H9 (cell line): ENCODE results near the gene RABGAP1L. TPM values are rescaled to one million over a fixed set of nuclear protein-coding genes. Genes with fewer than 3 reads are reported as not detected.

ENCODE experiments used
- DNase-seq: peaks from one replicate; pipeline ENCODE4 v3.0.0-alpha.2; 2017
- H2AFZ ChIP-seq: one replicate; pipeline ENCODE4 v1.6.1; 2013; ENCODE audit warnings: mild to moderate bottlenecking, low read length, control low read depth, moderate library complexity
- H2AK5ac ChIP-seq: 2 replicates; pipeline ENCODE4 v1.6.1; 2013; ENCODE audit warnings: low read length, control low read depth, mixed read lengths; ENCODE audit not compliant: insufficient read length
- H2BK120ac ChIP-seq: one replicate; pipeline ENCODE4 v1.6.1; 2013; ENCODE audit warnings: low read depth, mild to moderate bottlenecking, low read length, control low read depth, inconsistent platforms; ENCODE audit not compliant: poor library complexity, severe bottlenecking
- H2BK12ac ChIP-seq: 2 replicates; pipeline ENCODE4 v1.6.1; 2013; ENCODE audit warnings: low read length, control low read depth, mixed read lengths, low read depth; ENCODE audit not compliant: insufficient read length
- H2BK15ac ChIP-seq: 2 replicates; pipeline ENCODE4 v1.6.1; 2013; ENCODE audit warnings: low read depth, low read length, control low read depth
- H2BK20ac ChIP-seq: one replicate; pipeline ENCODE4 v1.6.1; 2013; ENCODE audit warnings: low read depth, mild to moderate bottlenecking, low read length, control low read depth, inconsistent platforms; ENCODE audit not compliant: poor library complexity, severe bottlenecking
- H2BK5ac ChIP-seq: 2 replicates; pipeline ENCODE4 v1.6.1; 2013; ENCODE audit warnings: low read length, control low read depth, mixed read lengths; ENCODE audit not compliant: insufficient read length
- H3K14ac ChIP-seq: 2 replicates; pipeline ENCODE4 v1.6.1; 2013; ENCODE audit warnings: low read length, control low read depth; ENCODE audit not compliant: insufficient read depth
- H3K18ac ChIP-seq: 2 replicates; pipeline ENCODE4 v1.6.1; 2013; ENCODE audit warnings: low read depth, mild to moderate bottlenecking, mixed read lengths, low read length, control low read depth; ENCODE audit not compliant: insufficient read length
- H3K23ac ChIP-seq: 2 replicates; pipeline ENCODE4 v1.6.1; 2013; ENCODE audit warnings: low read length, control low read depth, mixed read lengths, low read depth; ENCODE audit not compliant: insufficient read length
- H3K23me2 ChIP-seq: 2 replicates; pipeline ENCODE4 v1.6.1; 2013; ENCODE audit warnings: low read depth, mild to moderate bottlenecking, mixed read lengths, low read length, control low read depth; ENCODE audit not compliant: insufficient read length, poor library complexity, severe bottlenecking
- H3K27ac ChIP-seq: 2 replicates; pipeline ENCODE4 v1.5.1; 2013; ENCODE audit warnings: low read length, control low read depth, mixed read lengths, low read depth; ENCODE audit not compliant: insufficient read length
- H3K27me3 ChIP-seq: 2 replicates; pipeline ENCODE4 v1.6.1; 2013; ENCODE audit warnings: low read length, control low read depth, inconsistent platforms; ENCODE audit not compliant: insufficient read depth
- H3K4ac ChIP-seq: 2 replicates; pipeline ENCODE4 v1.6.1; 2013; ENCODE audit warnings: low read depth, mild to moderate bottlenecking, control low read depth, inconsistent platforms, low read length, moderate library complexity
- H3K4me1 ChIP-seq: 2 replicates; pipeline ENCODE4 v1.6.1; 2013; ENCODE audit warnings: low read length, control low read depth, inconsistent platforms; ENCODE audit not compliant: insufficient read depth
- H3K4me2 ChIP-seq: 2 replicates; pipeline ENCODE4 v1.6.1; 2013; ENCODE audit warnings: low read length, control low read depth, mixed read lengths; ENCODE audit not compliant: insufficient read length, insufficient read depth
- H3K56ac ChIP-seq: 2 replicates; pipeline ENCODE4 v1.6.1; 2013; ENCODE audit warnings: low read depth, mild to moderate bottlenecking, mixed read lengths, low read length, control low read depth; ENCODE audit not compliant: insufficient read length
- H3K79me1 ChIP-seq: 2 replicates; pipeline ENCODE4 v1.6.1; 2013; ENCODE audit warnings: low read depth, mild to moderate bottlenecking, moderate library complexity, low read length, control low read depth, inconsistent platforms; ENCODE audit not compliant: insufficient read depth, poor library complexity, severe bottlenecking
- H3K79me2 ChIP-seq: 2 replicates; pipeline ENCODE4 v1.6.1; 2013; ENCODE audit warnings: low read length, control low read depth, inconsistent platforms; ENCODE audit not compliant: insufficient read depth
- H3K9ac ChIP-seq: 2 replicates; pipeline ENCODE4 v1.6.1; 2013; ENCODE audit warnings: low read length, control low read depth, mixed read lengths; ENCODE audit not compliant: insufficient read length; ENCODE audit errors: extremely low read depth
- H3K9me3 ChIP-seq: one replicate; pipeline ENCODE4 v1.6.1; 2013; ENCODE audit warnings: low read depth, low read length, inconsistent platforms; ENCODE audit not compliant: control insufficient read depth
- H3T11ph ChIP-seq: one replicate; pipeline ENCODE4 v1.6.1; 2013; ENCODE audit warnings: mild to moderate bottlenecking, low read length, control low read depth, inconsistent platforms
- H4K20me1 ChIP-seq: one replicate; pipeline ENCODE4 v1.6.1; 2013; ENCODE audit not compliant: control insufficient read depth, insufficient read length, insufficient read depth
- H4K5ac ChIP-seq: 2 replicates; pipeline ENCODE4 v1.6.1; 2013; ENCODE audit warnings: low read depth, mild to moderate bottlenecking, mixed read lengths, low read length, control low read depth; ENCODE audit not compliant: insufficient read length
- H4K8ac ChIP-seq: replicated peaks from 2 replicates; pipeline ENCODE4 v1.6.1; 2013; ENCODE audit warnings: low read length, control low read depth, mixed read lengths, low read depth; ENCODE audit not compliant: insufficient read length
- H4K91ac ChIP-seq: 2 replicates; pipeline ENCODE4 v1.6.1; 2013; ENCODE audit warnings: low read depth, mild to moderate bottlenecking, moderate library complexity, mixed read lengths, low read length, control low read depth; ENCODE audit not compliant: insufficient read length
- H3K27ac Mint-ChIP-seq, 3 experiments: 2 replicates in 2 of 3; 3 replicates in 1 of 3; pipeline ENCODE4 v1.8.0; 2020 to 2021; ENCODE audit warnings: mixed read lengths in 3 of 3, mild to moderate bottlenecking in 1 of 3, moderate library complexity in 1 of 3
- H3K27me3 Mint-ChIP-seq: 2 replicates; pipeline ENCODE4 v1.8.0; 2021; ENCODE audit warnings: low read depth, mild to moderate bottlenecking, moderate library complexity, mixed read lengths
- H3K36me3 Mint-ChIP-seq, 3 experiments: 2 replicates in 2 of 3; 3 replicates in 1 of 3; pipeline ENCODE4 v1.8.0; 2020 to 2021; ENCODE audit warnings: low read depth in 3 of 3, mixed read lengths in 3 of 3; ENCODE audit not compliant: insufficient read depth in 1 of 3
- H3K4me1 Mint-ChIP-seq, 2 experiments: 2 replicates each; pipeline ENCODE4 v1.8.0; 2020; ENCODE audit warnings: mixed read lengths in 2 of 2
- H3K4me3 Mint-ChIP-seq, 2 experiments: 2 replicates in 1 of 2; 3 replicates in 1 of 2; pipeline ENCODE4 v1.8.0; 2020 to 2021; ENCODE audit warnings: mild to moderate bottlenecking in 2 of 2, mixed read lengths in 2 of 2, moderate library complexity in 1 of 2
- H3K9me3 Mint-ChIP-seq, 2 experiments: 2 replicates in 1 of 2; 3 replicates in 1 of 2; pipeline ENCODE4 v1.8.0; 2020; ENCODE audit warnings: mild to moderate bottlenecking in 2 of 2, mixed read lengths in 2 of 2, moderate library complexity in 1 of 2
- CTCF ChIP-seq: fragments of 200-600 bp; sonication (generic); conservative IDR thresholded peaks from 3 replicates; pipeline ENCODE4 v1.8.0; 2021; ENCODE audit warnings: antibody characterized with exemption, mild to moderate bottlenecking
- total RNA-seq: library from RNA; stranded (reverse); gene quantifications from 2 replicates; pipeline ENCODE4 v1.2.1, GENCODE V29; 2021

Gene RABGAP1L
- total RNA-seq, 1 experiment from 2014 or later = 147 TPM

- H3T11ph ChIP-seq = no peak overlapping the region
- no peak overlapping the region for H2AFZ ChIP-seq
- Mint-ChIP-seq H3K27me3 (peaks cover 2% of the 10 kb centered on the region), H3K27ac (no peak overlapping the region), H3K36me3 (peaks cover 0 to 5% (median 3%) of the 10 kb centered on the region in 3 experiments; a peak in 3 of 7 replicates), H3K4me1 (peaks cover 5 to 7% of the 10 kb centered on the region in 2 experiments), H3K9me3 (peaks cover 5% of the 10 kb centered on the region in 2 experiments), H3K4me3 (no peak overlapping the region)
- H2AK5ac ChIP-seq = no peak overlapping the region
- no peak overlapping the region for H3K27ac ChIP-seq
- TF ChIP-seq CTCF = no peak
- no peaks in the 10 kb centered on the region for H3K9me3 ChIP-seq
- H3K14ac ChIP-seq = no peak overlapping the region
- no peaks in the 10 kb centered on the region for H3K23me2 ChIP-seq
- no peak overlapping the region for H3K4me2 ChIP-seq
- no peak overlapping the region for H3K9ac ChIP-seq
- H2BK12ac ChIP-seq = no peak overlapping the region
- no peak overlapping the region for H3K56ac ChIP-seq
- H2BK5ac ChIP-seq = no peak overlapping the region
- no peak overlapping the region for H3K23ac ChIP-seq
- H3K79me2 ChIP-seq = no peaks in the 10 kb centered on the region
- H2BK20ac ChIP-seq = no peak overlapping the region
- no peaks in the 10 kb centered on the region for H3K27me3 ChIP-seq
- no peak overlapping the region for H4K8ac ChIP-seq
- H3K4me1 ChIP-seq = 0 out of 2 replicates have a peak, but pooled peaks cover 4% of the 10 kb centered on the region
- no peak overlapping the region for H3K18ac ChIP-seq
- H3K4ac ChIP-seq = no peak overlapping the region
- H4K20me1 ChIP-seq = no peaks in the 10 kb centered on the region
- H4K5ac ChIP-seq = no peak overlapping the region
- H3K79me1 ChIP-seq = no peaks in the 10 kb centered on the region
- no peak overlapping the region for H2BK120ac ChIP-seq
- H4K91ac ChIP-seq = no peak overlapping the region
- DNase-seq = no peak
- no peak overlapping the region for H2BK15ac ChIP-seq
These were observed 5.6 kb upstream of the RABGAP1L start for GRCh38 chr1:174153825-174154107.
